Lower leg skin (tissue), 4 donors: ENCODE data around the gene CCDC88C. TPM values are rescaled to one million over a fixed set of nuclear protein-coding genes. Genes with fewer than 3 reads are reported as not detected.

ENCODE experiments used
- DNase-seq, 2 donors: peaks; one replicate each; pipeline ENCODE4 v3.0.0-alpha.2; 2019; ENCODE audit warnings: low spot score in 2 of 2
- H3K4me3 ChIP-seq: fragments of 200-600 bp; sonication (generic); 2 replicates; pipeline ENCODE4 v1.5.1; 2017; ENCODE audit warnings: mild to moderate bottlenecking, low read depth; ENCODE audit not compliant: poor library complexity, severe bottlenecking
- POLR2A ChIP-seq, 2 donors: fragments of 450-650 bp; IDR thresholded peaks; one replicate each; pipeline ENCODE4 v1.6.1; 2016 to 2017; ENCODE audit warnings: antibody characterized with exemption in 2 of 2, mild to moderate bottlenecking in 1 of 2, moderate library complexity in 1 of 2
- WGBS, 2 donors: methylation state at CpG; one replicate each; pipeline ENCODE4 v1.1.5; 2018; 5-methylcytosine and 5-hydroxymethylcytosine counted together
- intact Hi-C: fragments of 100-400 bp; cut with DNase I; formaldehyde crosslinking; loops from one replicate; pipeline ENCODE4 v1.15.0; 2023; ENCODE audit warnings: low total_unique reads
- total RNA-seq, 4 donors: library from RNA; depleted of rRNA; stranded (reverse); fragments of >200 nt; gene quantifications; one replicate each; pipeline ENCODE4 v1.1.0, GENCODE V29; 2016
- TF ChIP-seq, protein P1 (sequence below), 3 donors: fragments of 450-650 bp; IDR thresholded peaks; one replicate each; pipeline ENCODE4 v1.5.1; 2016; ENCODE audit warnings: antibody characterized with exemption in 3 of 3, mild to moderate bottlenecking in 3 of 3, moderate library complexity in 2 of 3

The CCDC88C gene
- total RNA-seq, 4 donors from 2014 or later: 8.5 to 21.8 (median 13.4) TPM

DNA sequence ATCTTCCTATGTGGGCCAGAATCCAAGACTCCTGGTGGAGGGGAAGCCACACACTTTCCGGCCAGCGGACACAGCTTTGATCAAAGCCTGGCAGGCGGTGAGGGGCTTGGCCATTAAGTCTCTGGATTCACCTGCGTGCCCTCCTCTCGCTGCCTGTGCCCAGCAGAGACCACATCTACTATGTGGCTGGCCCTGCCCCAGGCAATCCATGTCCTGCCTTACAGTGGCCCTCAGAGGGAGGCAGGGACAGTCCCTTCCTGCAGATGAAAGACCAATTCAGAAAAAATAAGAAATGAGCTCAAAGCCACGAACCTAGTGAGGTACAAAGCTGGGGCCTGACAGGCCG, 90.4 kb downstream of the CCDC88C start:
- no peak overlapping the region for H3K4me3 ChIP-seq
- 83 to 84% methylated on average over 7 of the region's 7 CpGs for WGBS, 2 donors
- no peak for DNase-seq
- intact Hi-C loops: no loop called here
- no peak for TF ChIP-seq POLR2A (IDR thresholded peaks at IDR 0.05)

DNA sequence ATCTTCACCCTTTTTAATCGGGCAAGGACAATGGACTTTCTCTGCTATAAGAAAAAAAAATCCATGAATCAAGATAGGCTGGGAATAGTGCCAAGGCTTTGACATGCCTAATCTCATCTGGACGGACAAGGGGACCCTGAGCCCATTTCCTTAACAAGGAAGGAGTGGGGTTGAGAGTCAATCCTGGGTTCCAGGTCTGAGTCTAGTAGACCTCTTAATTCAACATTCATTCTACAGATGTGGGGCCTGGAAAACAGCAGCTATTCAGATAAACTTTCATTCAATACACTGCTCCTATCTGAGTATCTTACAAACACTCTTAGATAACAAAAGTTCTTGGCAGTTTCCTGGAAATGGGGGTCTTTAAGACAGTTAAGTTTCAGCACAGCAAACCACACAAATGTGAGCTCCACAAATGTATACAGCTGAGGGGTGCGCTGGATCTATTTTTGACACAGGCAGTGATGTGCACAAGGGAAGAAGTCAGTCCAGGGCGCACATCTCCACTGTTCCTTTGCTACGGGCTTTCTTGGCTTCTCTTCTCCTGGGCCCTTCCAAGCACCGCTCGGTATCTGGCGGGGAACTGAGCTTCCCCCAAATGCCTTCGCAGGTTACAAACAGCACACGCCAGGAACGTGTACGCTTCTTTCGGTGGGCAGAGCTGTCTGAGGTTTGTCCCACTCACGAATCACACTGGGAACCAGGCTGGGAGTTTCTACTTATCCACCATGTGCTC, 90.9 kb downstream of the CCDC88C start:
- WGBS, 2 donors: 84 to 88% methylated on average over 14 of the region's 14 CpGs
- no peak overlapping the region for H3K4me3 ChIP-seq
- TF ChIP-seq POLR2A (IDR thresholded peaks at IDR 0.05): no peak
- TF ChIP-seq, protein P1, sequence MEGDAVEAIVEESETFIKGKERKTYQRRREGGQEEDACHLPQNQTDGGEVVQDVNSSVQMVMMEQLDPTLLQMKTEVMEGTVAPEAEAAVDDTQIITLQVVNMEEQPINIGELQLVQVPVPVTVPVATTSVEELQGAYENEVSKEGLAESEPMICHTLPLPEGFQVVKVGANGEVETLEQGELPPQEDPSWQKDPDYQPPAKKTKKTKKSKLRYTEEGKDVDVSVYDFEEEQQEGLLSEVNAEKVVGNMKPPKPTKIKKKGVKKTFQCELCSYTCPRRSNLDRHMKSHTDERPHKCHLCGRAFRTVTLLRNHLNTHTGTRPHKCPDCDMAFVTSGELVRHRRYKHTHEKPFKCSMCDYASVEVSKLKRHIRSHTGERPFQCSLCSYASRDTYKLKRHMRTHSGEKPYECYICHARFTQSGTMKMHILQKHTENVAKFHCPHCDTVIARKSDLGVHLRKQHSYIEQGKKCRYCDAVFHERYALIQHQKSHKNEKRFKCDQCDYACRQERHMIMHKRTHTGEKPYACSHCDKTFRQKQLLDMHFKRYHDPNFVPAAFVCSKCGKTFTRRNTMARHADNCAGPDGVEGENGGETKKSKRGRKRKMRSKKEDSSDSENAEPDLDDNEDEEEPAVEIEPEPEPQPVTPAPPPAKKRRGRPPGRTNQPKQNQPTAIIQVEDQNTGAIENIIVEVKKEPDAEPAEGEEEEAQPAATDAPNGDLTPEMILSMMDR (IDR thresholded peaks at IDR 0.05): no peak
- DNase-seq: no peak
- intact Hi-C loops: no loop called here

DNA sequence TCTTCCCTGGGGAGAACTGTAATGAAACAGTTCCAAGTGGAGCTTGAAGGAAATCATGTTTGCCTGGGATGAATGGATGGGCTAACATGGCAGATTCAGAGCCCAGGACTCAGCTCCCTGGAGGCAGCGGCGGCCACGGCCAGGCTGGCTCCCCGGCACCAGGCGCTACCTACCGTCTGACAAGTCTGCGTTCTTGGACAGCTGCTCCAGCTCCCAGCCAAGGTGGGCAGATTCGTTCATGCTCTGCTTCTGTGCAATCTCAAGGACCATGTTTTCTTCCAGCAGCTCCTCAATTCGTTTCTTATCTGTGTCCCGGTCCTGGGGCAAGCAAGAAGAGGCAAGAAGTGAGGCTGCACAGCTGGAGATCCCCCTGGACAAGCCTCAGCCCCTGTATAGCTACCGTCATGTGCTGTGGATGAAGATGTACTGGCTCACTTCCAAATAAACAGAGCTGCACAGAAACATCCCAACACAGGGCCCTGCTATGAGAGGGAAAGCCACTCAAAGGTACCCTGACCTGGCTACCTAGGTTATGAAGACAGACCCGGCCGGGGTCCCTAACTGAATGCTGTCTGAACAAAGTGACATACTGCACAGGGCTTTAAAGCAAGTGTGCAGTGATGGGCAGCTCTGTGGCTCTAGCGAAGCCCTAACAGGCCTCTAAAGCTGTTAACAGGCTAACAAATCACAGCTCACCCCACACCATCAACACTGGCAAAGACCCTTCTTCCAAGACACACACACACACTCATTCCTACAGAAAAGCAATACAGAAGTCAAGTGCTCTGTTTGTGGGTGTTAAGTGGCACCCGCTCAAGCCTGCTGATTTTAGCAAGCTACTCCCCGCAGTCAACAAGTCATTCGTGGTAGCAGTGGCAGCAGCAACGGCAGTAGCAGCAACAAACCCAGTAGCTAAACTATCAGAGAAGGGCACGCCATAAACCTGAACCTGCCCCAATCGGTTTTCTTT, 92.7 kb downstream of the CCDC88C start:
- no peak for TF ChIP-seq POLR2A (IDR thresholded peaks at IDR 0.05)
- TF ChIP-seq, protein P1 (IDR thresholded peaks at IDR 0.05): no peak
- H3K4me3 ChIP-seq: no peak overlapping the region
- DNase-seq: no peak
- intact Hi-C loops: no loop called here
- 81 to 86% methylated on average over 19 to 20 of the region's 20 CpGs for WGBS, 2 donors

DNA sequence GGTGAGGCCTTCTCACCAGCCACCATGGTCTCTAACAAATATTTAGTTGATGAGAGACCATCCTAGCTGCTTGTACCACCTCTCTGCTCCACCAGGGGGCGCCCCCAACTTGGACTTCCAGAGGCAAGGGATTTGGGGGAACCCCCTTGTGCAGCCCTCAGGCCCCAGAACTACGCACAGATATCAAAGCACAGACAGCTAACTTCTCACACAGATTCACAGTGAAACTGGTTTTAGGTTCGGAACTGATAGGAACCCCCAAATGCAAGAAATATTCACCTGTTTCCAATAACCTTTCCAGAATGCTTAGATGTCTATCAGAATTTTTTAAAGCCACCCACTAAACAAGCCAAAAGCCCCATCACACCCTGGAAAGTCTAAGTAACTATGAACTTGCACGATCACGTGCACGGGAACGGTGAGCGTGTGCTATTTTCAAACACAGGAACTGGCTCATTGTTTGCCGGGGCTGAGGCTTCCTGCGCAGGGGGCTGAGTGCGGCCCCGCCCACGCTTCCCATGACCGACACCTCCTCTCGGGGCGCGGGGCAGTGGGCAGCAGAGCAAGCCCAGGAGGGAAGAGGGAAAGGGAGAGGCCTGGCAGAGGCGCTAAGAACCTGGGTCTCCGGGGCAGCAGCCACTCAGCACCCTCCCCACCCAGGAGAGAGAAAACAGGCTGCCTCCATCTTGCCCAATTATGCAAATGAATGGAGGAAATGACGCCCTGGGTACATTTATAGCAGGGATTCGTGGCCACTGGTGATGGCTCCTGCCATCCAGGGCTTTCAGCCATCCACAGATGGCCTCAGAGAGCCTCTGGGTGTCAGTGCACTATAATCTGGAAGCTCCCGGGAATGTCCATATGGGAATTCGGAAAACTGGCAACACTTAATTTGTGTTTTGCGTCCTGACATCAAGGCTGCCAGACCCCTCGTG, 93.7 kb downstream of the CCDC88C start:
- intact Hi-C loops: loop anchor here (2.0 kb wide), 1 partner anchor 95 kb away; no protein-coding TSS in a partner anchor
- DNase-seq: peak; percentile 91 to 98
- H3K4me3 ChIP-seq: no peak overlapping the region
- TF ChIP-seq, protein P1 (IDR thresholded peaks at IDR 0.05): peak in 2 of 3 donors; percentile 81 to 92
- TF ChIP-seq POLR2A (IDR thresholded peaks at IDR 0.05): no peak
- WGBS, 2 donors: 24 to 37% methylated on average over 24 to 25 of the region's 25 CpGs

DNA sequence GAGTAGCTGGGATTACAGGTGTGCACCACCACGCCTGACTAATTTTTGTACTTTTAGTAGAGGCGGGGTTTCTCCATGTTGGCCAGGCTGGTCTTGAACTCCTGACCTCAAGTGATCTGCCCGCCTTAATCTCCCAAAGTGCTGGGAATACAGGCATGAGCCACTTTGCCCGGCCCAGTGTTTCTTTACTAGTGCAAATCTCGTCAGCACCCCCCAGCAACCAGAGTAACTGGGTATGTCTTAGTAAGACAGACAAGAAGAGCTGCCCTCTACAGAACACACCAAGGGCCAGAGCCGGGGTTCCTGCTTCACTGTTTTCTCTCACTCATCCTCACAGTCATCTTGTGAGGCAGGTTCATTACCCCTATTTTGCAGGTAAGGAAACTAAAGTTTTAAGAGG, 94.6 kb downstream of the CCDC88C start:
- TF ChIP-seq, protein P1 (IDR thresholded peaks at IDR 0.05): no peak
- no peak for TF ChIP-seq POLR2A (IDR thresholded peaks at IDR 0.05)
- WGBS, 2 donors: 90 to 91% methylated on average over 6 of the region's 6 CpGs
- no peak for DNase-seq
- intact Hi-C loops: loop anchor here (2.0 kb wide), 1 partner anchor 96 kb away; no protein-coding TSS in a partner anchor
- H3K4me3 ChIP-seq: no peak overlapping the region
